HepG2 (cell line): ENCODE data around the gene NGLY1. TPM values are rescaled to one million over a fixed set of nuclear protein-coding genes. Genes with fewer than 3 reads are reported as not detected.

Experiments
- ATAC-seq: fragments of 200-7000 bp; cut with Tn5 transposase; 3 replicates; pipeline ENCODE4 v1.9.1; 2020; ENCODE audit warnings: mild to moderate bottlenecking, moderate library complexity
- BruUV-seq: library from RNA; stranded (reverse); fragments of 400-500 nt; replicated peaks from 2 replicates; lab custom pipeline; 2021; lab: Mats Ljungman, UMichigan
- CTCF ChIA-PET: fragments of 300-600 bp; formaldehyde crosslinking; extraction: SDS; loops from one replicate; lab custom pipeline; 2021; ENCODE audit warnings: low total read pairs, inconsistent platforms, low intra/inter-chr PET ratio; lab: Yijun Ruan, JAX
- POLR2A ChIA-PET: fragments of 350-600 bp; sonication (Branson Sonifier 250); formaldehyde crosslinking; loops from one replicate; lab custom pipeline; 2020; ENCODE audit warnings: antibody characterized with exemption, inconsistent platforms; lab: Yijun Ruan, JAX
- DNase-seq: peaks from one replicate; pipeline ENCODE4 v3.0.0-alpha.2; 2015; ENCODE audit warnings: low spot score
- FAIRE-seq: peaks from 3 replicates; lab custom pipeline; 2011; peaks lifted over from hg19 to GRCh38; lab: Jason Lieb, UNC
- H2AFZ ChIP-seq: one replicate; pipeline ENCODE4 v1.6.1; 2011; ENCODE audit warnings: low read length, inconsistent platforms
- H3K27ac ChIP-seq: fragments of 300-600 bp; 3 replicates; pipeline ENCODE4 v1.8.0; 2011; ENCODE audit warnings: mixed run types, mild to moderate bottlenecking, mixed read lengths, low read length, inconsistent platforms; ENCODE audit not compliant: insufficient read depth; ENCODE audit errors: extremely low read length
- H3K27me3 ChIP-seq, 2 experiments: fragments of 200-600 bp in 1 of 2; 2 replicates in 1 of 2; 3 replicates in 1 of 2; pipeline versions ENCODE4 v1.6.0 to v1.8.0; 2011; ENCODE audit warnings: low read length in 2 of 2, mild to moderate bottlenecking in 2 of 2, moderate library complexity in 2 of 2, inconsistent platforms in 1 of 2; ENCODE audit not compliant: insufficient read depth in 2 of 2, control insufficient read depth in 1 of 2
- H3K36me3 ChIP-seq, 2 experiments: fragments of 200-600 bp in 1 of 2; replicated peaks in 1 of 2; 2 replicates in 1 of 2; 3 replicates in 1 of 2; pipeline versions ENCODE4 v1.5.1 to v1.8.0; 2011; ENCODE audit warnings: low read length in 2 of 2, inconsistent platforms in 1 of 2; ENCODE audit not compliant: insufficient read depth in 2 of 2, control insufficient read depth in 1 of 2
- H3K4me1 ChIP-seq: 2 replicates; pipeline ENCODE4 v1.5.1; 2012; ENCODE audit warnings: low read length, inconsistent platforms; ENCODE audit not compliant: insufficient read depth
- H3K4me2 ChIP-seq: 2 replicates; pipeline ENCODE4 v1.6.0; 2011; ENCODE audit warnings: low read depth, low read length, inconsistent platforms
- H3K4me3 ChIP-seq, 3 experiments: fragments of 200-600 bp in 1 of 3; sonication (generic), shearing (Covaris generic) in 1 of 3; replicated peaks in 1 of 3; 2 replicates each; pipeline ENCODE4 v1.5.1; 2011 to 2016; ENCODE audit warnings: low read length in 3 of 3, inconsistent platforms in 2 of 3, low read depth in 2 of 3, mild to moderate bottlenecking in 2 of 3, control low read depth in 1 of 3, mixed read lengths in 1 of 3; ENCODE audit not compliant: insufficient read depth in 1 of 3
- H3K79me2 ChIP-seq: one replicate; pipeline ENCODE4 v1.6.1; 2011; ENCODE audit warnings: low read length, inconsistent platforms; ENCODE audit not compliant: insufficient read depth
- H3K9ac ChIP-seq: 2 replicates; pipeline ENCODE4 v1.6.0; 2011; ENCODE audit warnings: mild to moderate bottlenecking, low read depth, low read length, inconsistent platforms; ENCODE audit not compliant: insufficient read depth
- H3K9me3 ChIP-seq: 2 replicates; pipeline ENCODE4 v1.5.1; 2012; ENCODE audit warnings: mild to moderate bottlenecking, low read length
- H4K20me1 ChIP-seq: 2 replicates; pipeline ENCODE4 v1.6.0; 2011; ENCODE audit warnings: inconsistent platforms, mild to moderate bottlenecking, low read length, moderate library complexity; ENCODE audit not compliant: insufficient read depth
- EHMT2 ChIP-seq: fragments of 200-600 bp; sonication (generic); IDR thresholded peaks from 2 replicates; pipeline ENCODE4 v1.7.0; 2017; ENCODE audit warnings: antibody characterized with exemption, low read depth, low read length, borderline replicate concordance
- MAFK ChIP-seq, 2 experiments: IDR thresholded peaks in 1 of 2; conservative IDR thresholded peaks in 1 of 2; 2 replicates each; pipeline ENCODE4 v1.6.1; 2011; ENCODE audit warnings: improper control_type of control experiment in 2 of 2, low read length in 2 of 2
- ZFP37 ChIP-seq: sonication (generic); formaldehyde crosslinking; IDR thresholded peaks from 2 replicates; pipeline ENCODE4 v1.4.0; 2020; ENCODE audit warnings: missing genetic modification reagents, borderline replicate concordance
- ZNF136 ChIP-seq: sonication (generic); formaldehyde crosslinking; IDR thresholded peaks from 2 replicates; pipeline ENCODE4 v1.8.1; 2022; ENCODE audit warnings: low read depth, mild to moderate bottlenecking, moderate library complexity, missing genetic modification reagents
- WGBS: methylation state at CpG from one replicate; pipeline ENCODE4 v1.1.6; 2017; ENCODE audit warnings: low lambda C conversion rate; 5-methylcytosine and 5-hydroxymethylcytosine counted together
- in situ Hi-C: cut with HindIII; loops from 2 replicates; pipeline ENCODE4 v1.10.0; 2017; ENCODE audit warnings: low pct_unique_long_range_greater_than_20kb; ENCODE audit not compliant: extremely low pct_ligation_motif_present
- intact Hi-C: fragments of 100-400 bp; cut with micrococcal nuclease; formaldehyde crosslinking; loops from one replicate; pipeline ENCODE4 v1.10.0; 2022; ENCODE audit not compliant: unreplicated experiment
- polyA plus RNA-seq, 8 experiments: library from polyadenylated mRNA; depleted of rRNA in 3 of 8; stranded (reverse) in 7 of 8; unstranded in 1 of 8; fragments of >200 nt; fragmentation: Illumina TruSeq in 4 of 8; extraction: Trizol in 4 of 8; gene quantifications; 2 replicates each; pipeline versions ENCODE4 v1.2.1 to v1.2.3, GENCODE V29; 2011 to 2016; ENCODE audit warnings: low read depth in 4 of 8, missing spikeins in 1 of 8, mixed read lengths in 1 of 8; ENCODE audit not compliant: insufficient read depth in 1 of 8
- total RNA-seq, 5 experiments: library from RNA; depleted of rRNA; stranded (reverse); fragments of >200 nt; fragmentation: Illumina TruSeq; extraction: Trizol; gene quantifications; 2 replicates each; pipeline ENCODE4 v1.2.3, GENCODE V29; 2016; ENCODE audit warnings: low read depth in 1 of 5

Gene NGLY1
- total and polyA plus RNA-seq, 2 of the 13 experiments (the other 11 are each of a cell fraction or from before 2014, with no cell fraction given) = 28.2 to 44.5 TPM

DNA sequence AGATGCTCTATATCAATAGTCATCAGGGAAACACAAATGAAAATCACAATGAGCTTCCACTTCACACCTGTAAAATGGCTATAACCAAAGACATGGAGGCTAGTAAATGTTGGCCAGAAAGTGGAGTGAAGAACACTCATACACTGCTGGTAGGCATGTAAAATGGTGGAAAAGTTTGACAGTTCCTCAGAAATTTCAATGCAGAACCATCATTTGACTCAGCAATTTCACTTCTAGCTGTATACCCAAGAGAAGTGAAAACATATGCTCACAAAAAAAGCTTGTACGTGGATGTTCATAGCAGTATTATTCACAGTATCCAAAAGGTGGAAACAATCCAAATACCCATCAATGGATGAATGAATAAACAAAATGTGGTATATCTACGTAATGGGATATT lies 99.4 kb downstream of the NGLY1 start:
- no peaks in the 10 kb centered on the region for H3K36me3 ChIP-seq
- FAIRE-seq (no peak), ATAC-seq (no peak), DNase-seq (no peak)
- no TSS peak for BruUV-seq
- no peak overlapping the region for H3K4me2 ChIP-seq
- 2% methylated on average over 2 of the region's 2 CpGs for whole genome bisulfite sequencing
- ChIA-PET POLR2A (no interaction called here), CTCF (no interaction called here)
- intact Hi-C loops (no loop called here), in situ Hi-C loops (no loop called here)
- 0 out of 5 replicates have a peak, but pooled peaks cover 0 to 1% of the 10 kb centered on the region in 2 experiments for H3K27me3 ChIP-seq
- H3K27ac ChIP-seq = no peak overlapping the region
- no peaks in the 10 kb centered on the region for H4K20me1 ChIP-seq
- no peak overlapping the region for H3K4me3 ChIP-seq
- no peak overlapping the region for H2AFZ ChIP-seq
- TF ChIP-seq ZFP37 (CRISPR knock-in tag) = no peak
- TF ChIP-seq MAFK (conservative IDR thresholded peaks at IDR 0.05 in 1 of 2, IDR thresholded peaks at IDR 0.05 in 1 of 2; ENCODE audit: low read length in 2 of 2) = peak in 1 of 2 experiments; percentile 20; a peak in 1 of 4 replicates
- peaks cover 2% of the 10 kb centered on the region for H3K4me1 ChIP-seq
- no peaks in the 10 kb centered on the region for H3K79me2 ChIP-seq
- no peak overlapping the region for H3K9ac ChIP-seq
- no peaks in the 10 kb centered on the region for H3K9me3 ChIP-seq

DNA sequence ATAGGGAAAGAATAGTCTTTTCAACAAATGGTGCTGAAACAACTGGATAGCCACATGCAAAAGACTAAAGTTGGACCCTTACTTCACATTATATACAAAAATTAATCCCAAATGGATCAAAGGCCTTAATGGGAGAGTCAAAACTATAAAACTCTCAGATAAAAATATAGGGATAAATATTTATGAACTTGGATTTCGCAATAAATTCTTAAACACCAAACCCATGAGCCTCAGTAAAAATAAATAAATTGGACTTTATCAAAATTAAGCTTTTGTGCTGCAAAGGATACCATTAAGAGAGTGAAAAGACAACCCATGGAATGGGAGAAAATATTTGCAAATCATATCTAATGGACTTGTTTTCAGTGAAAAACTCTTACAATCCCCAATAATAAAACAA lies 99.8 kb downstream of the NGLY1 start:
- ChIA-PET CTCF (interaction anchor here (0.6 kb wide), 1 partner anchor 135 kb away, joined by 3 read pairs; no protein-coding TSS in a partner anchor), POLR2A (no interaction called here)
- Histone ChIP-seq H4K20me1 (no peaks in the 10 kb centered on the region), H3K9me3 (no peaks in the 10 kb centered on the region), H3K4me2 (no peak overlapping the region), H3K79me2 (no peaks in the 10 kb centered on the region), H2AFZ (no peak overlapping the region), H3K36me3 (no peaks in the 10 kb centered on the region), H3K4me1 (peaks cover 7% of the 10 kb centered on the region), H3K9ac (no peak overlapping the region), H3K4me3 (no peak overlapping the region), H3K27ac (no peak overlapping the region), H3K27me3 (0 out of 5 replicates have a peak, but pooled peaks cover 0 to 1% of the 10 kb centered on the region in 2 experiments)
- in situ Hi-C loops = no loop called here
- BruUV-seq = no TSS peak
- no peak for TF ChIP-seq ZNF136 (CRISPR knock-in tag)
- no peak for TF ChIP-seq EHMT2
- DNase-seq (no peak), ATAC-seq (no peak), FAIRE-seq (no peak)
- WGBS = 3% methylated on average over 1 of the region's 1 CpG
- intact Hi-C loops = no loop called here
